Sigmoid colon (tissue), 7 donors: ENCODE results near the gene GAMT. TPM values are rescaled to one million over a fixed set of nuclear protein-coding genes. Genes with fewer than 3 reads are reported as not detected.

Source experiments
- DNase-seq: peaks from one replicate; pipeline ENCODE4 v3.0.0-alpha.2; 2019
- H3K27ac ChIP-seq, 4 donors: fragments of 200-600 bp; sonication (generic); one replicate each; pipeline ENCODE4 v1.5.1; 2016 to 2019; ENCODE audit warnings: mild to moderate bottlenecking in 1 of 4
- H3K27me3 ChIP-seq, 3 donors: fragments of 200-600 bp; sonication (generic); one replicate each; pipeline ENCODE4 v1.5.1; 2019; ENCODE audit warnings: mild to moderate bottlenecking in 1 of 3
- H3K36me3 ChIP-seq, 4 donors: fragments of 200-600 bp; sonication (generic); one replicate each; pipeline ENCODE4 v1.5.1; 2016 to 2019
- H3K4me1 ChIP-seq, 4 donors: fragments of 200-600 bp; sonication (generic); one replicate each; pipeline ENCODE4 v1.5.1; 2017 to 2019
- H3K4me3 ChIP-seq, 4 donors: fragments of 200-600 bp; sonication (generic); one replicate each; pipeline ENCODE4 v1.5.1; 2017 to 2019; ENCODE audit warnings: mild to moderate bottlenecking in 2 of 4, moderate library complexity in 1 of 4
- H3K9me3 ChIP-seq, 4 donors: fragments of 200-600 bp in 3 of 4; sonication (generic) in 3 of 4; one replicate each; pipeline versions ENCODE4 v1.5.1 to v1.6.1; 2013 to 2019
- CTCF ChIP-seq, 4 experiments: fragments of 450-650 bp in 3 of 4; fragments of 200-600 bp in 1 of 4; IDR thresholded peaks; one replicate each; pipeline ENCODE4 v1.5.1; 2016 to 2019; ENCODE audit warnings: antibody characterized with exemption in 4 of 4, mild to moderate bottlenecking in 3 of 4, moderate library complexity in 2 of 4
- EP300 ChIP-seq, 4 donors: sonication (generic); formaldehyde crosslinking; IDR thresholded peaks; one replicate each; pipeline ENCODE4 v1.6.1; 2017; ENCODE audit warnings: antibody characterized with exemption in 4 of 4
- POLR2A ChIP-seq, 2 donors: fragments of 450-650 bp; IDR thresholded peaks; one replicate each; pipeline ENCODE4 v1.6.1; 2016; ENCODE audit warnings: antibody characterized with exemption in 2 of 2, mild to moderate bottlenecking in 2 of 2, moderate library complexity in 2 of 2
- POLR2AphosphoS5 ChIP-seq, 4 donors: sonication (generic); formaldehyde crosslinking; IDR thresholded peaks; one replicate each; pipeline ENCODE4 v1.6.1; 2017; ENCODE audit warnings: antibody characterized with exemption in 4 of 4
- WGBS, 2 donors: extraction: QIAGEN DNeasy Blood & Tissue Kit; methylation state at CpG; one replicate each; pipeline ENCODE4 v1.1.7; 2013; 5-methylcytosine and 5-hydroxymethylcytosine counted together
- intact Hi-C: fragments of 100-400 bp; cut with DNase I; formaldehyde crosslinking; loops from one replicate; pipeline ENCODE4 v1.15.1; 2023
- polyA plus RNA-seq, 3 donors: library from polyadenylated mRNA; stranded (reverse); fragments of 200-250 nt; gene quantifications; one replicate each; pipeline ENCODE4 v1.2.3, GENCODE V29; 2013
- total RNA-seq, 4 donors: library from RNA; depleted of rRNA; stranded (reverse); fragments of >200 nt; gene quantifications; one replicate each; pipeline ENCODE4 v1.1.0, GENCODE V29; 2016
- donor health status: healthy with polysubstance abuse.
- donor health status: Bipolar disorder and iron deficiency.
- donor health status: healthy.

The GAMT gene
- total and polyA plus RNA-seq, 7 donors, result 1.8 to 16.6 (median 7.8) TPM

- Histone ChIP-seq H3K9me3 (no peaks in the 10 kb centered on the region), H3K27ac (no peak overlapping the region), H3K4me3 (no peak overlapping the region), H3K36me3 (peaks cover 38 to 99% (median 65%) of the 10 kb centered on the region in 4 donors), H3K4me1 (no peaks in the 10 kb centered on the region), H3K27me3 (no peaks in the 10 kb centered on the region)
- intact Hi-C loops, result no loop called here
- DNase-seq, result no peak
- 31 to 73% methylated on average over 14 of the region's 14 CpGs for WGBS, 2 donors
- no peak for TF ChIP-seq EP300 (IDR thresholded peaks at IDR 0.05)
- TF ChIP-seq CTCF (IDR thresholded peaks at IDR 0.05), result no peak
- no peak for TF ChIP-seq POLR2A (IDR thresholded peaks at IDR 0.05)
- TF ChIP-seq POLR2AphosphoS5 (IDR thresholded peaks at IDR 0.05), result no peak
Measured at GRCh38 chr19:1429750-1430149, 28.4 kb upstream of the GAMT start.

GRCh38 chr19:1428738-1429391 lies 27.5 kb upstream of the GAMT start:
- DNase-seq, result no peak
- Histone ChIP-seq H3K27ac (no peak overlapping the region), H3K27me3 (no peaks in the 10 kb centered on the region), H3K4me3 (no peak overlapping the region), H3K36me3 (peaks cover 35 to 97% (median 66%) of the 10 kb centered on the region in 4 donors), H3K9me3 (no peaks in the 10 kb centered on the region), H3K4me1 (no peaks in the 10 kb centered on the region)
- TF ChIP-seq CTCF (IDR thresholded peaks at IDR 0.05), result no peak
- no peak for TF ChIP-seq EP300 (IDR thresholded peaks at IDR 0.05)
- no peak for TF ChIP-seq POLR2AphosphoS5 (IDR thresholded peaks at IDR 0.05)
- no peak for TF ChIP-seq POLR2A (IDR thresholded peaks at IDR 0.05)
- intact Hi-C loops, result no loop called here
- 86 to 92% methylated on average over 41 of the region's 41 CpGs for WGBS, 2 donors

- no peak for DNase-seq
- TF ChIP-seq CTCF (IDR thresholded peaks at IDR 0.05) (no peak), EP300 (IDR thresholded peaks at IDR 0.05) (no peak), POLR2A (IDR thresholded peaks at IDR 0.05) (no peak), POLR2AphosphoS5 (IDR thresholded peaks at IDR 0.05) (no peak)
- Histone ChIP-seq H3K9me3 (no peaks in the 10 kb centered on the region), H3K36me3 (peaks cover 30 to 97% (median 59%) of the 10 kb centered on the region in 4 donors), H3K27me3 (no peaks in the 10 kb centered on the region), H3K4me3 (no peak overlapping the region), H3K27ac (no peak overlapping the region), H3K4me1 (peaks cover 0 to 8% (median 7%) of the 10 kb centered on the region in 4 donors)
- intact Hi-C loops, result no loop called here
- 94 to 95% methylated on average over 27 of the region's 27 CpGs for WGBS, 2 donors
Measured at GRCh38 chr19:1427221-1427920, 26.0 kb upstream of the GAMT start.

- no peak for TF ChIP-seq POLR2AphosphoS5 (IDR thresholded peaks at IDR 0.05)
- TF ChIP-seq EP300 (IDR thresholded peaks at IDR 0.05), result no peak
- no peak for TF ChIP-seq POLR2A (IDR thresholded peaks at IDR 0.05)
- no peak for TF ChIP-seq CTCF (IDR thresholded peaks at IDR 0.05)
- intact Hi-C loops, result no loop called here
- Histone ChIP-seq H3K27me3 (no peaks in the 10 kb centered on the region), H3K4me1 (peaks cover 0 to 15% (median 14%) of the 10 kb centered on the region in 4 donors), H3K27ac (no peak overlapping the region), H3K4me3 (no peak overlapping the region), H3K36me3 (peaks cover 24 to 97% (median 57%) of the 10 kb centered on the region in 4 donors), H3K9me3 (no peaks in the 10 kb centered on the region)
- WGBS, 2 donors, result 84 to 91% methylated on average over 9 of the region's 9 CpGs
- no peak for DNase-seq
Measured at GRCh38 chr19:1426736-1427135, 25.4 kb upstream of the GAMT start.
